ENCODE results near the gene OR6K3. TPM values are rescaled to one million over a fixed set of nuclear protein-coding genes. Genes with fewer than 3 reads are reported as not detected.

OR6K3 gene, protein sequence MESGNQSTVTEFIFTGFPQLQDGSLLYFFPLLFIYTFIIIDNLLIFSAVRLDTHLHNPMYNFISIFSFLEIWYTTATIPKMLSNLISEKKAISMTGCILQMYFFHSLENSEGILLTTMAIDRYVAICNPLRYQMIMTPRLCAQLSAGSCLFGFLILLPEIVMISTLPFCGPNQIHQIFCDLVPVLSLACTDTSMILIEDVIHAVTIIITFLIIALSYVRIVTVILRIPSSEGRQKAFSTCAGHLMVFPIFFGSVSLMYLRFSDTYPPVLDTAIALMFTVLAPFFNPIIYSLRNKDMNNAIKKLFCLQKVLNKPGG
- polyA plus RNA-seq (2012; ENCODE audit: low read depth, missing spikeins): not detected

DNA sequence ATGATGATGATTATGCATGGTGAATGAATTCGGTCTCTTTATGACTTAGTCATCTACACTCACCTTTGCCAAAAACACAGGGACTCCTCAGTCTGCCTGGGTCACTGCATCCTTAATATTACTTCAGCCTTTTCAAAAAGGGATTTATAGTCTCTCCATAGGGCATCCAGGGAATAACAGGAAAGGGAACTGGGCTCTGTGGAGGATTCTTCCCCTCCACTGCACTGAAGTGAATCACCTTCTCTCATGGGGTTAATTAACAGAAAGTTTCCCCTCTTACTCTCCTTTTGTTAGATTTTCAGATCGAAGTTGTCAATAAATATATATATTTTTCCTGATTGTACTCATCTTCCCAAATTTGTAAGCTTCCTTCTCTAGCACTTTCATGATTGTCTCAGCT, at the start of gene OR6K3:
Gene OR6K3 (minus strand): TSS at position 101 of the 400 bp plus-strand sequence. CDS start 2,605 bp downstream, outside the sequence.
- no peak for DNase-seq (ENCODE audit: insufficient read length, low spot score)
- FAIRE-seq: no peak

DNA sequence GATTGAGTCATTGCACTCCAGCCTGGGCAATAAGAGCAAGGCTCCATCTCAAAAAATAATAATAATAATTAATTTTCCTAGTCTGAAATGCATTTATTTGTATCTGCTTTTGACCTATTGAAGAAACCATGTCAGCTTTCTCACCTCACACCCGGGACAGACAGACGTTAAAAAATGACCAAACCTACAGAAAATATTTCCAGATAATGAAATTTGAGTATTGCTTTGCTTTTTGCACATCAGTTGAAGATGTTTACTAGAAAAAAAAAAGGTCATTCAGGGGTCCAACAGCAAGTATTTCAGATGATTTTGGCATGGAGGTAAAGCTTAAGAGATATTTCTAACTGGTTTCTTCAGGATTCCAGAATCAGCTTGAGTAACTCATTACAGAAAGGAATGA, 33.9 kb upstream of the OR6K3 start, which contains the start of gene OR6K6:
Gene OR6K6 (plus strand): TSS at position 301 of the 400 bp plus-strand sequence. CDS start 168 bp downstream, outside the sequence.
- FAIRE-seq (no peak), DNase-seq (ENCODE audit: insufficient read length, low spot score) (no peak)
- TF ChIP-seq PAX5 (IDR thresholded peaks at IDR 0.05; ENCODE audit: insufficient read depth, low read length, severe bottlenecking): no peak
- no peak for TF ChIP-seq POU2F2 (IDR thresholded peaks at IDR 0.05; ENCODE audit: low read depth, low read length)
- no peak for TF ChIP-seq SPI1 (IDR thresholded peaks at IDR 0.05; ENCODE audit: low read depth, low read length)
- no peak for TF ChIP-seq POLR2A (IDR thresholded peaks at IDR 0.05; ENCODE audit: low read depth, low read length)
- TF ChIP-seq POLR2AphosphoS5 (IDR thresholded peaks at IDR 0.05; ENCODE audit: low read depth, low read length): no peak
- TF ChIP-seq TAF1 (IDR thresholded peaks at IDR 0.05; ENCODE audit: low read depth, low read length): no peak

More for the DNA sequence above, at the start of gene OR6K3:
- TF ChIP-seq SPI1 (IDR thresholded peaks at IDR 0.05; ENCODE audit: low read depth, low read length): no peak
- no peak for TF ChIP-seq PAX5 (IDR thresholded peaks at IDR 0.05; ENCODE audit: insufficient read depth, low read length, severe bottlenecking)
- no peak for TF ChIP-seq TAF1 (IDR thresholded peaks at IDR 0.05; ENCODE audit: low read depth, low read length)

DNA sequence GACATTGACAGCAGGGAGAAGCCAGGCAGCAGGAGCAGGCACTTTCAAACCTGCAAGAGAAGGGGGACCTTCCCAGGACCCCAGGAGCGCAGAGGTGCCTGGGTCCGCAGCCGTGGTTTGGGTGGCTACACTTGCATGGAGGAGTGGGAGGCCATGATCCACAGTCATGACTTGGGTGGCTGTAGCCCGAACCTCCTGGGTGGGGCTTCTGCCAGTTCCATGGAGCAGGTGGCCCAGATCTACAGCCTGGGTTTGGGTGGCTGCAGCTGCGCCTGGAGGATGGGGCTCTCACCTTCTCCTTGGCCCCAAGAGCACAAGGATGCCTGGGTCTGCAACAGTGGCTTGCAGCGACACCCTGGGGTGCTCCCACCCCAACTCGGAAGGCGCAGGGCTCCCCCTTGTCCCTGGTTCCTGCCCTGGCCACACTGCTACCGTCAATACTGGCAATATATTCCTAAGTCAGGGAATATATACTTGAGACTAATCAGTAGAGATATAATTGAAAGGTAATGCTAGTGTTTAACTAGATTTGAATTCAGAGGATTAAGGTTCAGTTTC, 31.7 kb upstream of the OR6K3 start:
- DNase-seq (ENCODE audit: insufficient read length, low spot score) (no peak), FAIRE-seq (no peak)
- TF ChIP-seq SPI1 (IDR thresholded peaks at IDR 0.05; ENCODE audit: low read depth, low read length) (no peak), POU2F2 (IDR thresholded peaks at IDR 0.05; ENCODE audit: low read depth, low read length) (no peak), POLR2A (IDR thresholded peaks at IDR 0.05; ENCODE audit: low read depth, low read length) (no peak), POLR2AphosphoS5 (IDR thresholded peaks at IDR 0.05; ENCODE audit: low read depth, low read length) (no peak), PAX5 (IDR thresholded peaks at IDR 0.05; ENCODE audit: insufficient read depth, low read length, severe bottlenecking) (no peak), TAF1 (IDR thresholded peaks at IDR 0.05; ENCODE audit: low read depth, low read length) (no peak)

GRCh38 chr1:158735848-158736247, 15.3 kb upstream of the OR6K3 start:
- TF ChIP-seq PAX5 (IDR thresholded peaks at IDR 0.05; ENCODE audit: insufficient read depth, low read length, severe bottlenecking) (no peak), SPI1 (IDR thresholded peaks at IDR 0.05; ENCODE audit: low read depth, low read length) (no peak), POLR2AphosphoS5 (IDR thresholded peaks at IDR 0.05; ENCODE audit: low read depth, low read length) (no peak), POLR2A (IDR thresholded peaks at IDR 0.05; ENCODE audit: low read depth, low read length) (no peak)

DNA sequence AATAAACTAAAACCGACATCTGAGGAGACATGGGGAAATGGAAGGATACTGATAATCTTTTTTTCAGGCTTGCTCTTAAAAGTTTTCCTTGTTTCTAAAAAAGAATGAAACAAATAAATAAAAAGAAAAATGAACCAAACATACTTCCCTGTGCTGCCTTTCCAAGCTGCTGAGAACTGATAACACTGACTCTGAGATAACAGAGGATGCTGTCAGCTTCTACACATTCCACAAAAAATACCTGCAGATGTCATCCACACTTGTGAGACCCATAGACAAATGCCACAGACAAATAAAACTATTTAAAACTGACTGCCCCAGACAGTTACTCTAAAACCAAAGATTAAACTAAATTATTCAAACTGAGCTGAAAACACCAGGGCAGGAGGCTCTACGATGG, 12.0 kb upstream of the OR6K3 start:
- no peak for DNase-seq (ENCODE audit: insufficient read length, low spot score)
- FAIRE-seq: no peak
- no peak for TF ChIP-seq PAX5 (IDR thresholded peaks at IDR 0.05; ENCODE audit: insufficient read depth, low read length, severe bottlenecking)
- no peak for TF ChIP-seq POLR2A (IDR thresholded peaks at IDR 0.05; ENCODE audit: low read depth, low read length)
- no peak for TF ChIP-seq TAF1 (IDR thresholded peaks at IDR 0.05; ENCODE audit: low read depth, low read length)
- no peak for TF ChIP-seq SPI1 (IDR thresholded peaks at IDR 0.05; ENCODE audit: low read depth, low read length)
- TF ChIP-seq POU2F2 (IDR thresholded peaks at IDR 0.05; ENCODE audit: low read depth, low read length): no peak
- TF ChIP-seq POLR2AphosphoS5 (IDR thresholded peaks at IDR 0.05; ENCODE audit: low read depth, low read length): no peak

More at GRCh38 chr1:158735848-158736247, 15.3 kb upstream of the OR6K3 start:
- FAIRE-seq: no peak
- DNase-seq (ENCODE audit: insufficient read length, low spot score): no peak

DNA sequence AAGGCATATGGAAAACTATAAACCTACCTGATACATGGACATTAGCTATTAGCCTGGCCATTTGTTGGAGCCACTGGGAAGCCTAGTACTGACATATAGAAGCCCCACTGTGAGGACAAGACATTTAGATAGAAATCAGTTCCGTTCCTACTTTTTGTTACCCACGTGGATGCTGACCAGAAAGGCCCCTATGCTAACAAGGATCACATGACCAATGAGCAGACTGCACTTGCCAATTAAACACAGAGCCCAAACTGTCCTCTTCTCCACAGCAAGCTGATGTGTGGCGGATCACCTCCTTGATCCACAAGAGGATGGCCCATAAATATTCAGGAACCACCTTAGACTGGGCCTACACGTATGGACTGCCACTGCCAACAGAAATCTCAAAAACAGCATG, 11.2 kb upstream of the OR6K3 start:
- DNase-seq (ENCODE audit: insufficient read length, low spot score) (no peak), FAIRE-seq (no peak)

DNA sequence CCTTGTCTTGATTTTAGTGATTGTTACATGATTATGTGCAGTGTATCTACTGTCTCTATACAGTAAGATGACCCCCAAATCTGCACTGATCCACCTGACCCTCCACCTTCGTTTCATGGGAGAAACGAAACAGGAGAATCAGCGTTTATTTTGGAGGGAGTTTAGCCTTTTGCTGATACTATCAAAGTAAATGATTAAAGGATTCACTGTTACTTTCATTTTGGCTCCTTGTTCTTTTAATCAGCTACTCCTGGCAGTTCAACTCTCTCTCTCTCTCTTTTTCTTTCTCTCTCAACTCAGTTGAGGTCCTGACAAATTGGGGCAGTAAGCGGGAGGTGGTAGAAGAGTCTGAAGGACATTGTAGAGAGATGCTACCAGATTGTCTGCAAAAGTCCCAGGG, 9.9 kb upstream of the OR6K3 start:
- TF ChIP-seq PAX5 (IDR thresholded peaks at IDR 0.05; ENCODE audit: insufficient read depth, low read length, severe bottlenecking) (no peak), POU2F2 (IDR thresholded peaks at IDR 0.05; ENCODE audit: low read depth, low read length) (no peak), POLR2A (IDR thresholded peaks at IDR 0.05; ENCODE audit: low read depth, low read length) (no peak), SPI1 (IDR thresholded peaks at IDR 0.05; ENCODE audit: low read depth, low read length) (no peak), POLR2AphosphoS5 (IDR thresholded peaks at IDR 0.05; ENCODE audit: low read depth, low read length) (no peak), TAF1 (IDR thresholded peaks at IDR 0.05; ENCODE audit: low read depth, low read length) (no peak)
- FAIRE-seq (no peak), DNase-seq (ENCODE audit: insufficient read length, low spot score) (no peak)

More for the DNA sequence above, 11.2 kb upstream of the OR6K3 start:
- TF ChIP-seq TAF1 (IDR thresholded peaks at IDR 0.05; ENCODE audit: low read depth, low read length): no peak
- TF ChIP-seq POLR2A (IDR thresholded peaks at IDR 0.05; ENCODE audit: low read depth, low read length): no peak
- no peak for TF ChIP-seq PAX5 (IDR thresholded peaks at IDR 0.05; ENCODE audit: insufficient read depth, low read length, severe bottlenecking)

DNA sequence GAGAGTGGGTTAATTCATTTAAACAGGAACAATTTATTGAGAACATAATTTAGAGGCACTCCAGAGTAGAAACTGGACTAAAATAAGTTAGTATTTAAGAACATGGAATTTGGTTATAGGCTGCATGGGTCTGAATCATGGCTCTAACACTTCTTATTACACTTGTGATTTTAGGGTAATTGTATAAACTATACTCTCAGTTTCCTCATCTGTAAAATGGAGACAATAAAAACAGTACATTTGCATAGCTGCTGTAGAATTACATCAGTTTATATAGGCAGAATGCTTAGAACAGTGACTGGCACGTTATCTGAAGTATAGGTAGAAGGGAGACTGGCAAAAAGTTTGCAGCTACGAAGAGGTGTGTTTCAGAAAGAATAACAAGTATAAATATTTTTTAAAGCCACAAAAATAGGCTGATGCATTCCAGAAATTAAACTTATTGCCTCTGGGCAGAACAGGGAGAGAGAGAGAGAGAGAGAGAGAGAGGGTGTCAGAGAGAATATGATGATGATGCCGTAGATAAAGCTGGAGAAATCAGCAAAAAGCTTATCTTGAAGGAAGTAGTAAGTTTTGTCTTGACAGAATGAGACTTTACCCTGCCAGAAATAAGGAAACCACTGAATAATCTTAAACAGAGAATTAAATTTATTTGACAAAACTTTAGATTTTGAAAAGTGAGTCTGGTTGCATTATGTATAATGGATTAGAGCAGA, 8.1 kb upstream of the OR6K3 start:
- TF ChIP-seq TAF1 (IDR thresholded peaks at IDR 0.05; ENCODE audit: low read depth, low read length) (no peak), POLR2A (IDR thresholded peaks at IDR 0.05; ENCODE audit: low read depth, low read length) (no peak), SPI1 (IDR thresholded peaks at IDR 0.05; ENCODE audit: low read depth, low read length) (no peak), POU2F2 (IDR thresholded peaks at IDR 0.05; ENCODE audit: low read depth, low read length) (no peak), POLR2AphosphoS5 (IDR thresholded peaks at IDR 0.05; ENCODE audit: low read depth, low read length) (no peak), PAX5 (IDR thresholded peaks at IDR 0.05; ENCODE audit: insufficient read depth, low read length, severe bottlenecking) (no peak)
- DNase-seq (ENCODE audit: insufficient read length, low spot score) (no peak), FAIRE-seq (no peak)

GRCh38 chr1:158724442-158724841, 3.9 kb upstream of the OR6K3 start:
- TF ChIP-seq POU2F2 (IDR thresholded peaks at IDR 0.05; ENCODE audit: low read depth, low read length): no peak
- TF ChIP-seq POLR2AphosphoS5 (IDR thresholded peaks at IDR 0.05; ENCODE audit: low read depth, low read length): no peak
- TF ChIP-seq PAX5 (IDR thresholded peaks at IDR 0.05; ENCODE audit: insufficient read depth, low read length, severe bottlenecking): no peak
- no peak for TF ChIP-seq POLR2A (IDR thresholded peaks at IDR 0.05; ENCODE audit: low read depth, low read length)
- TF ChIP-seq SPI1 (IDR thresholded peaks at IDR 0.05; ENCODE audit: low read depth, low read length): no peak
- no peak for TF ChIP-seq TAF1 (IDR thresholded peaks at IDR 0.05; ENCODE audit: low read depth, low read length)
- FAIRE-seq: no peak

More at GRCh38 chr1:158724442-158724841, 3.9 kb upstream of the OR6K3 start:
- DNase-seq (ENCODE audit: insufficient read length, low spot score): no peak

Measured in GM12891 (cell line).